Measurements from ENCODE around the gene NRP2. TPM values are rescaled to one million over a fixed set of nuclear protein-coding genes. Genes with fewer than 3 reads are reported as not detected.

NRP2 gene
- total RNA-seq, 1 donor from 2014 or later, result 43.3 TPM

GRCh38 chr2:205803500-205803899, 121.2 kb downstream of the NRP2 start:
- no peak for DNase-seq (ENCODE audit: low read depth, low spot score)

- no peak for DNase-seq (ENCODE audit: low read depth, low spot score)
Measured at GRCh38 chr2:205805136-205805535, 122.8 kb downstream of the NRP2 start.

GRCh38 chr2:205806143-205806905, 124.0 kb downstream of the NRP2 start:
- no peak for DNase-seq (ENCODE audit: low read depth, low spot score)

GRCh38 chr2:205807229-205807628, 124.9 kb downstream of the NRP2 start:
- DNase-seq (ENCODE audit: low read depth, low spot score), result no peak

GRCh38 chr2:205807758-205808157, 125.5 kb downstream of the NRP2 start:
- no peak for DNase-seq (ENCODE audit: low read depth, low spot score)

- no peak for DNase-seq (ENCODE audit: low read depth, low spot score)
Measured at GRCh38 chr2:205808486-205809121, 126.3 kb downstream of the NRP2 start.

GRCh38 chr2:205811387-205811786, 129.1 kb downstream of the NRP2 start:
- DNase-seq (ENCODE audit: low read depth, low spot score), result no peak

GRCh38 chr2:205814039-205814364, 131.7 kb downstream of the NRP2 start:
- DNase-seq (ENCODE audit: low read depth, low spot score), result no peak

GRCh38 chr2:205815673-205816072, 133.4 kb downstream of the NRP2 start:
- no peak for DNase-seq (ENCODE audit: low read depth, low spot score)

- DNase-seq (ENCODE audit: low read depth, low spot score), result no peak
Measured at GRCh38 chr2:205816268-205816667, 134.0 kb downstream of the NRP2 start.

GRCh38 chr2:205822579-205822978, 140.3 kb downstream of the NRP2 start:
- no peak for DNase-seq (ENCODE audit: low read depth, low spot score)

- DNase-seq (ENCODE audit: low read depth, low spot score), result no peak
Measured at GRCh38 chr2:205827809-205828365, 145.6 kb downstream of the NRP2 start.

- DNase-seq (ENCODE audit: low read depth, low spot score), result no peak
Measured at GRCh38 chr2:205833864-205834263, 151.6 kb downstream of the NRP2 start.

- no peak for DNase-seq (ENCODE audit: low read depth, low spot score)
Measured at GRCh38 chr2:205834796-205835195, 152.5 kb downstream of the NRP2 start.

GRCh38 chr2:205835251-205835791, 153.0 kb downstream of the NRP2 start:
- no peak for DNase-seq (ENCODE audit: low read depth, low spot score)

- DNase-seq (ENCODE audit: low read depth, low spot score), result no peak
Measured at GRCh38 chr2:205835923-205836322, 153.6 kb downstream of the NRP2 start.

- no peak for DNase-seq (ENCODE audit: low read depth, low spot score)
Measured at GRCh38 chr2:205836477-205837221, 154.3 kb downstream of the NRP2 start.

- DNase-seq (ENCODE audit: low read depth, low spot score), result no peak
Measured at GRCh38 chr2:205837663-205838062, 155.4 kb downstream of the NRP2 start.

GRCh38 chr2:205845446-205845845, 163.1 kb downstream of the NRP2 start:
- DNase-seq (ENCODE audit: low read depth, low spot score), result no peak

Measured in pulmonary artery endothelial cell (primary cell).